GM10266 (cell line): ENCODE results near the gene RPAP2.

ENCODE experiments used
- DNase-seq: peaks from one replicate; pipeline ENCODE4 v3.0.0; 2012; ENCODE audit errors: extremely low spot score
- CTCF ChIP-seq: IDR thresholded peaks from 2 replicates; pipeline ENCODE4 v1.5.1; 2012; ENCODE audit warnings: mild to moderate bottlenecking, low read depth; ENCODE audit not compliant: control insufficient read depth, insufficient read depth; ENCODE audit errors: missing control alignments

Gene RPAP2

GRCh38 chr1:92447033-92447681 is 148.3 kb downstream of the RPAP2 start:
- no peak for DNase-seq
- TF ChIP-seq CTCF, result no peak

- no peak for DNase-seq
Observed at GRCh38 chr1:92447976-92448375, 149.1 kb downstream of the RPAP2 start.

More at GRCh38 chr1:92447976-92448375, 149.1 kb downstream of the RPAP2 start:
- no peak for TF ChIP-seq CTCF
